GM18519 (cell line): ENCODE measurements around the gene KIF3C.

ENCODE experiments used
- ATAC-seq: cut with Tn5 transposase; IDR thresholded peaks from one replicate; pipeline ENCODE4 v1.9.1; 2021; ENCODE audit warnings: mild to moderate bottlenecking, moderate library complexity; ENCODE audit not compliant: unreplicated experiment, low FRiP score

The KIF3C gene

GRCh38 chr2:25881764-25882163, 100.5 kb downstream of the KIF3C start:
- ATAC-seq = no peak

GRCh38 chr2:25879133-25879730, 103.1 kb downstream of the KIF3C start:
- no peak for ATAC-seq

GRCh38 chr2:25878361-25879132, 103.8 kb downstream of the KIF3C start, which contains the start of gene ASXL2:
ASXL2 (minus strand) TSS chr2:25878487; CDS start chr2:25878222, 265 bp downstream.
- ATAC-seq = peak; percentile 86

GRCh38 chr2:25877431-25878360, 104.6 kb downstream of the KIF3C start:
- ATAC-seq = peak; percentile 37
